GM12878 (cell line): ENCODE data around the gene TRERF1.

Experiments
- BHLHE40 ChIP-seq, 2 experiments: fragments of 450-650 bp in 1 of 2; IDR thresholded peaks; 2 replicates each; pipeline ENCODE4 v1.6.1; 2011 to 2017; ENCODE audit warnings: low read depth in 2 of 2, borderline replicate concordance in 1 of 2, improper control_type of control experiment in 1 of 2, low read length in 1 of 2, mild to moderate bottlenecking in 1 of 2
- BRCA1 ChIP-seq: IDR thresholded peaks from 2 replicates; pipeline ENCODE4 v1.6.1; 2011; ENCODE audit warnings: low read depth, low read length, improper control_type of control experiment
- EP300 ChIP-seq, 2 experiments: fragments of 150-350 bp in 1 of 2; IDR thresholded peaks; 2 replicates each; pipeline ENCODE4 v1.6.1; 2011 to 2012; ENCODE audit warnings: low read depth in 2 of 2, low read length in 2 of 2, borderline replicate concordance in 1 of 2, improper control_type of control experiment in 1 of 2, inconsistent platforms in 1 of 2; ENCODE audit not compliant: control insufficient read depth in 1 of 2
- FOXM1 ChIP-seq: IDR thresholded peaks from 2 replicates; pipeline ENCODE4 v1.6.1; 2012; ENCODE audit warnings: low read depth, mild to moderate bottlenecking, inconsistent platforms, low read length, moderate library complexity
- JUNB ChIP-seq: IDR thresholded peaks from 2 replicates; pipeline ENCODE4 v1.6.1; 2016; ENCODE audit warnings: antibody characterized with exemption, mild to moderate bottlenecking
- NFYB ChIP-seq: IDR thresholded peaks from 2 replicates; pipeline ENCODE4 v1.6.1; 2011; ENCODE audit warnings: low read depth, mild to moderate bottlenecking, low read length, improper control_type of control experiment, moderate library complexity; ENCODE audit not compliant: insufficient read depth
- POLR2A ChIP-seq: IDR thresholded peaks from 2 replicates; pipeline ENCODE4 v1.6.1; 2011; ENCODE audit warnings: low read depth, mild to moderate bottlenecking, low read length
- RAD21 ChIP-seq: IDR thresholded peaks from 2 replicates; pipeline ENCODE4 v1.6.1; 2011; ENCODE audit warnings: mild to moderate bottlenecking, low read depth, low read length, moderate library complexity; ENCODE audit not compliant: insufficient read depth
- SMAD5 ChIP-seq: IDR thresholded peaks from 2 replicates; pipeline ENCODE4 v1.6.1; 2016; ENCODE audit warnings: antibody characterized with exemption, low read depth
- TF ChIP-seq, protein P1 (sequence below), 3 experiments: IDR thresholded peaks in 2 of 3; conservative IDR thresholded peaks in 1 of 3; 2 replicates each; pipeline ENCODE4 v1.5.1; 2011; ENCODE audit warnings: low read depth in 3 of 3, low read length in 3 of 3, mild to moderate bottlenecking in 3 of 3, control low read depth in 2 of 3, moderate library complexity in 2 of 3, inconsistent platforms in 1 of 3, mixed read lengths in 1 of 3; ENCODE audit not compliant: control insufficient read depth in 2 of 3, insufficient read depth in 1 of 3; ENCODE audit errors: extremely low read depth in 1 of 3
- TF ChIP-seq, protein P2 (sequence below): IDR thresholded peaks from 2 replicates; pipeline ENCODE4 v1.6.1; 2012; ENCODE audit warnings: mild to moderate bottlenecking, low read depth, low read length
- TF ChIP-seq, protein P3 (sequence below): IDR thresholded peaks from 2 replicates; pipeline ENCODE4 v1.6.1; 2011; ENCODE audit warnings: borderline replicate concordance, low read depth, mild to moderate bottlenecking, moderate library complexity, low read length; ENCODE audit not compliant: insufficient read depth, poor library complexity, severe bottlenecking
- TF ChIP-seq, protein P4 (sequence below): fragments of 450-650 bp; IDR thresholded peaks from 2 replicates; pipeline ENCODE4 v1.6.1; 2017; ENCODE audit warnings: mild to moderate bottlenecking, moderate library complexity

DNA sequence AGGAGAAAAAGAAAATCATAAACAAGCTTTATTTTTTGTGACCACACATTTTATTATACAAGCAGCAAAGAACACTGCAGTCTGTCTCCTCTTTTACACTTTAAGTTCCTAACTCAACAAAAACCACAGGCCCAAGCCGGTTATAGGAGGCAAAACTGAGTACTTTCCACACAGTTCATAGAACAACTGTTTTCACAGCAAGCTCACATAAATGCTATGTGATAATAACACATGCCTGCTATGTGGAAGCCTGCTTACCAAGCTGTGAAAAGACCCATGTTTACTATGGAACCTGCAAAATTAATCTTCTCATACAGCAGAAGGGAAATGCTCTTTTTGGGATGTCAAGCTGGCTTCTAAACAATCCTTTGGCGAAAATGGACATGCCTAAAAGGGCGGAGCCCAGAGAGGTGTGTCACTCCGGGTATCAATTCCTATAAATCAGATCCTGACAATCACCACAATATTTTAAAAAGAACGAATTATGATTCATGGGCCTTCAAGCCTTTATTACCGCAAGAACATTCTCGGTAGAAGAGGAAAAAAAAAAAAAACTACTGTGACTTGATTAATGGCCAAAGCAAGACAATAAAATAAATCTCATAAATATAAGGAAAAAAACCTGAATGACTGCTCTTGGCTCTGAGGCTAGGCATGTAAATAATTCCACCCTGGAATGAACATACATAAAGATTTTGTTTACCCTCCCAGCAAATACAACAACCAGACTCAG is 2.6 kb downstream of the TRERF1 start:
- TF ChIP-seq, protein P1, sequence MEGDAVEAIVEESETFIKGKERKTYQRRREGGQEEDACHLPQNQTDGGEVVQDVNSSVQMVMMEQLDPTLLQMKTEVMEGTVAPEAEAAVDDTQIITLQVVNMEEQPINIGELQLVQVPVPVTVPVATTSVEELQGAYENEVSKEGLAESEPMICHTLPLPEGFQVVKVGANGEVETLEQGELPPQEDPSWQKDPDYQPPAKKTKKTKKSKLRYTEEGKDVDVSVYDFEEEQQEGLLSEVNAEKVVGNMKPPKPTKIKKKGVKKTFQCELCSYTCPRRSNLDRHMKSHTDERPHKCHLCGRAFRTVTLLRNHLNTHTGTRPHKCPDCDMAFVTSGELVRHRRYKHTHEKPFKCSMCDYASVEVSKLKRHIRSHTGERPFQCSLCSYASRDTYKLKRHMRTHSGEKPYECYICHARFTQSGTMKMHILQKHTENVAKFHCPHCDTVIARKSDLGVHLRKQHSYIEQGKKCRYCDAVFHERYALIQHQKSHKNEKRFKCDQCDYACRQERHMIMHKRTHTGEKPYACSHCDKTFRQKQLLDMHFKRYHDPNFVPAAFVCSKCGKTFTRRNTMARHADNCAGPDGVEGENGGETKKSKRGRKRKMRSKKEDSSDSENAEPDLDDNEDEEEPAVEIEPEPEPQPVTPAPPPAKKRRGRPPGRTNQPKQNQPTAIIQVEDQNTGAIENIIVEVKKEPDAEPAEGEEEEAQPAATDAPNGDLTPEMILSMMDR (IDR thresholded peaks at IDR 0.05 in 2 of 3, conservative IDR thresholded peaks at IDR 0.05 in 1 of 3; ENCODE audit: control insufficient read depth in 2 of 3, extremely low read depth in 1 of 3, insufficient read depth in 1 of 3, low read depth in 3 of 3, low read length in 3 of 3) = no peak
- TF ChIP-seq RAD21 = no peak
- TF ChIP-seq, protein P2, sequence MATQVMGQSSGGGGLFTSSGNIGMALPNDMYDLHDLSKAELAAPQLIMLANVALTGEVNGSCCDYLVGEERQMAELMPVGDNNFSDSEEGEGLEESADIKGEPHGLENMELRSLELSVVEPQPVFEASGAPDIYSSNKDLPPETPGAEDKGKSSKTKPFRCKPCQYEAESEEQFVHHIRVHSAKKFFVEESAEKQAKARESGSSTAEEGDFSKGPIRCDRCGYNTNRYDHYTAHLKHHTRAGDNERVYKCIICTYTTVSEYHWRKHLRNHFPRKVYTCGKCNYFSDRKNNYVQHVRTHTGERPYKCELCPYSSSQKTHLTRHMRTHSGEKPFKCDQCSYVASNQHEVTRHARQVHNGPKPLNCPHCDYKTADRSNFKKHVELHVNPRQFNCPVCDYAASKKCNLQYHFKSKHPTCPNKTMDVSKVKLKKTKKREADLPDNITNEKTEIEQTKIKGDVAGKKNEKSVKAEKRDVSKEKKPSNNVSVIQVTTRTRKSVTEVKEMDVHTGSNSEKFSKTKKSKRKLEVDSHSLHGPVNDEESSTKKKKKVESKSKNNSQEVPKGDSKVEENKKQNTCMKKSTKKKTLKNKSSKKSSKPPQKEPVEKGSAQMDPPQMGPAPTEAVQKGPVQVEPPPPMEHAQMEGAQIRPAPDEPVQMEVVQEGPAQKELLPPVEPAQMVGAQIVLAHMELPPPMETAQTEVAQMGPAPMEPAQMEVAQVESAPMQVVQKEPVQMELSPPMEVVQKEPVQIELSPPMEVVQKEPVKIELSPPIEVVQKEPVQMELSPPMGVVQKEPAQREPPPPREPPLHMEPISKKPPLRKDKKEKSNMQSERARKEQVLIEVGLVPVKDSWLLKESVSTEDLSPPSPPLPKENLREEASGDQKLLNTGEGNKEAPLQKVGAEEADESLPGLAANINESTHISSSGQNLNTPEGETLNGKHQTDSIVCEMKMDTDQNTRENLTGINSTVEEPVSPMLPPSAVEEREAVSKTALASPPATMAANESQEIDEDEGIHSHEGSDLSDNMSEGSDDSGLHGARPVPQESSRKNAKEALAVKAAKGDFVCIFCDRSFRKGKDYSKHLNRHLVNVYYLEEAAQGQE = no peak
- TF ChIP-seq SMAD5 = no peak
- TF ChIP-seq JUNB = no peak
- TF ChIP-seq NFYB = no peak
- TF ChIP-seq EP300 (IDR thresholded peaks at IDR 0.05; ENCODE audit: borderline replicate concordance in 1 of 2, control insufficient read depth in 1 of 2, low read depth in 2 of 2, low read length in 2 of 2) = no peak
- no peak for TF ChIP-seq FOXM1
- TF ChIP-seq POLR2A = no peak
- TF ChIP-seq, protein P3, sequence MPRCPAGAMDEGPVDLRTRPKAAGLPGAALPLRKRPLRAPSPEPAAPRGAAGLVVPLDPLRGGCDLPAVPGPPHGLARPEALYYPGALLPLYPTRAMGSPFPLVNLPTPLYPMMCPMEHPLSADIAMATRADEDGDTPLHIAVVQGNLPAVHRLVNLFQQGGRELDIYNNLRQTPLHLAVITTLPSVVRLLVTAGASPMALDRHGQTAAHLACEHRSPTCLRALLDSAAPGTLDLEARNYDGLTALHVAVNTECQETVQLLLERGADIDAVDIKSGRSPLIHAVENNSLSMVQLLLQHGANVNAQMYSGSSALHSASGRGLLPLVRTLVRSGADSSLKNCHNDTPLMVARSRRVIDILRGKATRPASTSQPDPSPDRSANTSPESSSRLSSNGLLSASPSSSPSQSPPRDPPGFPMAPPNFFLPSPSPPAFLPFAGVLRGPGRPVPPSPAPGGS = no peak
- no peak for TF ChIP-seq BRCA1
- no peak for TF ChIP-seq BHLHE40 (IDR thresholded peaks at IDR 0.05; ENCODE audit: borderline replicate concordance in 1 of 2, low read depth in 2 of 2, low read length in 1 of 2)
- TF ChIP-seq, protein P4, sequence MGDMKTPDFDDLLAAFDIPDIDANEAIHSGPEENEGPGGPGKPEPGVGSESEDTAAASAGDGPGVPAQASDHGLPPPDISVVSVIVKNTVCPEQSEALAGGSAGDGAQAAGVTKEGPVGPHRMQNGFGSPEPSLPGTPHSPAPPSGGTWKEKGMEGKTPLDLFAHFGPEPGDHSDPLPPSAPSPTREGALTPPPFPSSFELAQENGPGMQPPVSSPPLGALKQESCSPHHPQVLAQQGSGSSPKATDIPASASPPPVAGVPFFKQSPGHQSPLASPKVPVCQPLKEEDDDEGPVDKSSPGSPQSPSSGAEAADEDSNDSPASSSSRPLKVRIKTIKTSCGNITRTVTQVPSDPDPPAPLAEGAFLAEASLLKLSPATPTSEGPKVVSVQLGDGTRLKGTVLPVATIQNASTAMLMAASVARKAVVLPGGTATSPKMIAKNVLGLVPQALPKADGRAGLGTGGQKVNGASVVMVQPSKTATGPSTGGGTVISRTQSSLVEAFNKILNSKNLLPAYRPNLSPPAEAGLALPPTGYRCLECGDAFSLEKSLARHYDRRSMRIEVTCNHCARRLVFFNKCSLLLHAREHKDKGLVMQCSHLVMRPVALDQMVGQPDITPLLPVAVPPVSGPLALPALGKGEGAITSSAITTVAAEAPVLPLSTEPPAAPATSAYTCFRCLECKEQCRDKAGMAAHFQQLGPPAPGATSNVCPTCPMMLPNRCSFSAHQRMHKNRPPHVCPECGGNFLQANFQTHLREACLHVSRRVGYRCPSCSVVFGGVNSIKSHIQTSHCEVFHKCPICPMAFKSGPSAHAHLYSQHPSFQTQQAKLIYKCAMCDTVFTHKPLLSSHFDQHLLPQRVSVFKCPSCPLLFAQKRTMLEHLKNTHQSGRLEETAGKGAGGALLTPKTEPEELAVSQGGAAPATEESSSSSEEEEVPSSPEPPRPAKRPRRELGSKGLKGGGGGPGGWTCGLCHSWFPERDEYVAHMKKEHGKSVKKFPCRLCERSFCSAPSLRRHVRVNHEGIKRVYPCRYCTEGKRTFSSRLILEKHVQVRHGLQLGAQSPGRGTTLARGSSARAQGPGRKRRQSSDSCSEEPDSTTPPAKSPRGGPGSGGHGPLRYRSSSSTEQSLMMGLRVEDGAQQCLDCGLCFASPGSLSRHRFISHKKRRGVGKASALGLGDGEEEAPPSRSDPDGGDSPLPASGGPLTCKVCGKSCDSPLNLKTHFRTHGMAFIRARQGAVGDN = no peak
